Fibroblast of villous mesenchyme (primary cell): Measurements from ENCODE around the gene TRAPPC12. TPM values are rescaled to one million over a fixed set of nuclear protein-coding genes. Genes with fewer than 3 reads are reported as not detected.

Experiments
- DNase-seq: peaks from one replicate; pipeline ENCODE4 v3.0.0-alpha.2; 2010; ENCODE audit warnings: low read depth
- H3K4me3 ChIP-seq: 2 replicates; pipeline ENCODE4 v1.5.1; 2011; ENCODE audit warnings: low read depth, mild to moderate bottlenecking, low read length
- CTCF ChIP-seq: IDR thresholded peaks from 2 replicates; pipeline ENCODE4 v1.5.1; 2012; ENCODE audit warnings: low read depth, mild to moderate bottlenecking, low read length; ENCODE audit not compliant: insufficient read depth
- total RNA-seq: library from RNA; depleted of rRNA; stranded (reverse); fragments of >200 nt; gene quantifications from 2 replicates; pipeline ENCODE4 v1.2.3, GENCODE V29; 2012

TRAPPC12 gene
- total RNA-seq, 1 donor = 50.1 TPM

- DNase-seq = no peak
- H3K4me3 ChIP-seq = no peak overlapping the region
- TF ChIP-seq CTCF = no peak
Measured at GRCh38 chr2:3387011-3387410, 7.5 kb downstream of the TRAPPC12 start.

- H3K4me3 ChIP-seq = no peak overlapping the region
- no peak for TF ChIP-seq CTCF
- DNase-seq = no peak
Measured at GRCh38 chr2:3387644-3388411, 8.3 kb downstream of the TRAPPC12 start.

GRCh38 chr2:3388412-3388738 lies 8.9 kb downstream of the TRAPPC12 start:
- DNase-seq = no peak
- H3K4me3 ChIP-seq = no peak overlapping the region
- TF ChIP-seq CTCF = no peak

GRCh38 chr2:3389193-3389592 lies 9.7 kb downstream of the TRAPPC12 start:
- no peak overlapping the region for H3K4me3 ChIP-seq
- DNase-seq = no peak
- no peak for TF ChIP-seq CTCF

- no peak overlapping the region for H3K4me3 ChIP-seq
- no peak for TF ChIP-seq CTCF
- DNase-seq = no peak
Measured at GRCh38 chr2:3390041-3390440, 10.5 kb downstream of the TRAPPC12 start.

- DNase-seq = no peak
- no peak for TF ChIP-seq CTCF
- no peak overlapping the region for H3K4me3 ChIP-seq
Measured at GRCh38 chr2:3392216-3392615, 12.7 kb downstream of the TRAPPC12 start.
